ENCODE measurements around the gene ZNF407.
A peak's percentile ranks its signal among the peaks of the same experiment; 100 is the strongest.
"Not testable (repeated sequence)": the region's sequence is repeated elsewhere in the genome, so short reads cannot be mapped to it uniquely, and the experiment has no call there.

ZNF407 gene

GRCh38 chr18:75070625-75071483, 473.2 kb downstream of the ZNF407 start:
- DNase-seq (ENCODE audit: low read depth, low spot score) = peak; percentile 23

DNA sequence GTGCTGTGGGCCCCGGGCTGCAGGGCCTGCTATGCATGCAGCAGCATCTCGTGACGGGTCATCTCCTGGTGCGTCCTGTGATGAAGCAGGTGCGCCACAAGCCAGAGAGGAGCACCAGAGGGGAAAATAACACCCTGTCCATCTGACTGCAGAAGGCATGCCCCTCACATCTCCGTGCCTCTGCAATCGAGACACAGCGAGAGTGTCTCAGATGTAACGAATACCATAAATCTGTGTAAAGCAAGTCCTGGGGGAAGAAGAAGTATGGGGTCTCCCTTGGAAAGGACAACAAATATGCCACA, 473.8 kb downstream of the ZNF407 start:
- DNase-seq (ENCODE audit: low read depth, low spot score) = no peak

- DNase-seq (ENCODE audit: low read depth, low spot score) = no peak
These were observed 474.4 kb downstream of the ZNF407 start for GRCh38 chr18:75071866-75072671.

DNA sequence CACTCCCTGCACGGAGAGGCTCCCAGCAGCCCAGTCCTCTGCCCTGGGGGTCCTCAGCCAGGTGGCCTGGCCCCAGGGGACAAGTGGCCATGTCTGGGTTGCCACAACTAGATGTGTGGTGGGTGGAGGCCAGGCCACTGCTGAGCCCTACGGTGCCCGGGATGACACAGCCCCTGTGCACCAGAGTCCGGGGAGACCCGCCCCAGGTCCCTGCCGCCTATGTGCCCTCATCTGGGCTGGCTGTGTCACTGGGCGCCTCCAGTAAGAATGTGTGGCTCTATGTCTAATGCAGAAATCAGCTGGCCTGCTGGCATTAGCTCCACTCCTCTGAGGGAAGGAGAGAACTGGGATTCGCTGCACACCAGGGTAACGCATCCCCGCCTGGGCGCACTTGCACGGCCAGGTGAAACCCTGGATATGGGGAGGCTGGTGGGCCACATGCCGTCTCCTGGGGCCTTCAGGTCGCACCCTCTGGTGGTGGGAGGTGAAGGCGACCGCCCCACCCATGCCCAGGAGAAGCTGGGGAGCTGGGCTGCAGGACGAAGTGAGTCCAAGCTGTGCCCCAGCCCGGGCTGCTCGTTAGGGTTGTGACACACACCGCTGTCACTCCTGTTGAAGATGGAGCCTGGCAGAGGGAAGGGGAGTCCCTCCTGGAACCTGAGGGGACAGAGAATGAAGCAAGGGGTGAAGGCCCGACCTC, 475.2 kb downstream of the ZNF407 start:
- DNase-seq (ENCODE audit: low read depth, low spot score) = no peak

DNA sequence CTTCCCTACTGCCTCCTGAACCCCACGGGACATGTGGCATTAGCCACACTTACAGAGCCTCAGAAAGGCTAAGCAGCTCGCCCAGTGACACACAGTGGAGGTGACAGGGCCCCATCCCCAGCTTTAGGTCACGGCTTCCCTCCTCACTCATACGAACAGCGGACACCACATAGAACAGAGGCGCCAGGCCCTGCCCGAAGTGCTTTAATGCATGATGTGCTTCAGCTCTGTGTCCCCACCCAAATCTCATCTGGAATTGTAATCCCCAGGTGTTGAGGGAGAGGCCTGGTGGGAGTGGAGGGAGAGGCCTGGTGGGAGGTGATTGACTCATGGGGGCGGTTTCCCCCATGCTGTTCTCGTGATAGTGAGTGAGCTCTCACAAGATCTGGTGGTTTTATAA, 476.0 kb downstream of the ZNF407 start:
- no peak for DNase-seq (ENCODE audit: low read depth, low spot score)

- DNase-seq (ENCODE audit: low read depth, low spot score) = no peak
These were observed 476.7 kb downstream of the ZNF407 start for GRCh38 chr18:75074196-75075015.

DNA sequence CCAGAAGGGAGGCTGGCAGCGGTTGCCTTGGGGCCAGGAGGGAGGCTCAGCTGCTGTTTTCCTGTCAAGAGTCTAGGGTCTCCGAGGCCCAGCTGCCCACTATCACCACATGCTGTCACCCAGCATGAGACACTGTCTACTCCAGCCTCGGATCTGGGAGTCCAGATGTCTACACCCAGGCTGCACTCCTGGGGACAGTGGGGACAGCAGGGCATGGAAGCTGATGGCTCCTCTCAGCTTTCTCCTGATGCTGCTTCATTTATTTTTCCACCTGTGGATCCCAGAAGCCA, 477.3 kb downstream of the ZNF407 start:
- DNase-seq (ENCODE audit: low read depth, low spot score) = no peak

DNA sequence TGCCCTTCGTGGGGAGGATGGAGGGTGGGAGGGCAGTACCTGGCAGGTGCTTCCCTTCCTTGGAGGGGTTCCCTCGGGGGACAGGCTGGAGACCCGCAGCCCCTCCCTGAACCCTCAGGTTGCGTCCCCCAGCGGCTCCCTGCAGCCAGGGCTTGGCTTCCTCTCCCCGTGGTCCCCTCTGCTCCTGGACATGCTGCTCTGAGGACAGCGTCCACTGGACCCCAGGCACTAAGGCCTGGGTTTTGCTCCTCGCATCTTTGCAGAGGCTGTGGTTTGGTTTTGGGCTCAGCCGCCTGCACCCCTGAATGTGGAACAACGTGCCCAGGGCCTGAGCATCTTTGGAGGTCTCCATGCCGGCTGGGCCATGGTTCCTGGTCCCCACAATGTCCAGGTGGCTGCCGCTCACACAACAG, 477.8 kb downstream of the ZNF407 start:
- DNase-seq (ENCODE audit: low read depth, low spot score) = no peak

DNA sequence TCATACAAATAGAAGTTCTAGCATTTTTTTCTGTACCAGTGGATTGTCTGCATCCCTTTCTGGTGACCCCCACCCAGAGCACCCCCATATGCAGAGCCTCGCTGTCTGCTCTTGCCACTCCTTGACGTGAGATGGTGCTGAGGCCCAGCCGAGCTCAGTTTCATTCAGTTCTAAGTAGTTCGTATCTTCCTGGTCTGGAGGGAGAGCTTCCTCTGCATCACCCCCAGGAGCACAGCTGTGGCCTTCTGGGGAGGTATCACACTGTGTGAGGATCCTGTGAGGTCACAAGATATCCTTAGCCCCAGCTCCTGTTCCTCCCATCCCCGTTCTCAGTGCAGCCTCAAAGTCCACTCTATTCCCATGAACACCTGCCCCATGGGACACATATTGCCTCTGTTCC, 478.6 kb downstream of the ZNF407 start:
- DNase-seq (ENCODE audit: low read depth, low spot score) = no peak

GRCh38 chr18:75081486-75081885, 483.8 kb downstream of the ZNF407 start:
- DNase-seq (ENCODE audit: low read depth, low spot score) = no peak

DNA sequence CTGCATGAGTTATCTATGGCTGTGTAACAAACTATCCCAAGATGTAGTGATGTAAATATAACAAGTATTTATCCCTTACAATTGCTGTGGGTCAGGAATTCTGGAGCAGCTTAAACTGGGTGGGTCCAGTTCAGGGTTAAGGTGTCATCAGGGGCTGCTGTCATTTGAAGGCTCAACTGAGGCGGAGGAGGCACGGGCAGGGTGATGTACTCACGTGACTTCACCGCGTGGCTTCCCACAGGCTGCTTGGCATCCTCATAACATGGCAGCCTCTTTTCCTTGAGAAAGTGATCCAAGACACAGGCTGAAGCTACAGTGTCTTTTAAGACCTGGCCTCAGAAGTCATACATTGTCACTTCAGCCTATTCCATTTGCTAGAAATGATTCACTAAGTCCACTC, 485.5 kb downstream of the ZNF407 start:
- no peak for DNase-seq (ENCODE audit: low read depth, low spot score)

- no peak for DNase-seq (ENCODE audit: low read depth, low spot score)
These were observed 486.1 kb downstream of the ZNF407 start for GRCh38 chr18:75083761-75084160.

GRCh38 chr18:75085676-75086075, 488.0 kb downstream of the ZNF407 start:
- DNase-seq (ENCODE audit: low read depth, low spot score) = not testable (repeated sequence)

DNA sequence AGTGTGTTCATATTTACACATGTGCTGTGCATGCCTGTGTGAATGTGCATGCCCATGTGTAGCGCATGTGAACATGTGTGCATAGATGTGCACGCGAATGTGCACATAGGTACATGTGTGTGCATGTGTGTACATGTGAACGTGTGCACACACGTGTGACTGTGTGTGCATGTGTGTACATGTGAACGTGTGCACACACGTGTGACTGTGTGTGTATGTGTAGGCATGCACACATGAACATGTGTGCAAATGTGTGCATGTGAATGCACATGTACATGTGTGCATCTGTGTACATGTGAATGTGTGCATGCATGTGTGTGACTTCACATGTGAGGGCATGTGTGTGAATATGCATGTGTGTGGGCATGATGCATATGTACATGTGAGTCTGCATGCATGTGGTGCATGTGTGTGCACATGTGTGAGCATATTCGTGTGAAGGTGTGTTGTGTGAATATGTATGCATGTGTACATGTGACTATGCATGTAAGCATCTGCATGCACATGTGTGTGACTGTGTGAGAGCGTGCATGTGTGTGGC, 488.9 kb downstream of the ZNF407 start:
- no peak for DNase-seq (ENCODE audit: low read depth, low spot score)

- DNase-seq (ENCODE audit: low read depth, low spot score) = no peak
These were observed 489.7 kb downstream of the ZNF407 start for GRCh38 chr18:75087119-75088020.

GRCh38 chr18:75088021-75088506, 490.4 kb downstream of the ZNF407 start:
- no peak for DNase-seq (ENCODE audit: low read depth, low spot score)

- DNase-seq (ENCODE audit: low read depth, low spot score) = no peak
These were observed 491.0 kb downstream of the ZNF407 start for GRCh38 chr18:75088622-75089211.

DNA sequence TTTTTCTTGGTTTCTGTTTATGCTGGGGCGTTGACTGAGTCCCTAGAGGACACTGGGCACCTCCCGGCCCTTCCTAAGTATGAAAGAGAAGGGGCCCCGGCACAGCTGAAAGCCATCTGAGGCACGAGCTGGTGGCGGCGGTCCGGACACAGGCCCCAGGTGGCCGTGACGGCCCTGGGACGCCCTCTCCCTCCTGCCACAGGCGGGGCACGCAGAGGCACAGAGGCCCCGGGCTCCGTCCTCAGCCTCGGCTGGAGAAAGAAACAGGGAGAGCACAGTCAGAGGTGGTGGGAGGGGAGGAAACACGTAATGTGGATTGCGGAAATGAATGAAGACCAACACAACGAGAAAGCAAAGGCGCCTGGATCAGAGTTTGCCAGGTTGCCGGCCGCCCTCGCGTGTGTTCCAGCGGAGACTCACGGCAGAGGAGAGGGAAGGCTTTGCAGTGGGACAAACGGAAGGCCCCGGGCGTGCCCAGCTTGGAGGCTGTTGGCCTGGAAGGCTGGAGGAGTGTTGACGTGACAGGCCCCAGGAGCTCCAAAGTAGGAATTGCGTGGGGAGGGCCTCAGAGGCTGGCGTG, 492.2 kb downstream of the ZNF407 start:
- DNase-seq (ENCODE audit: low read depth, low spot score) = no peak

- DNase-seq (ENCODE audit: low read depth, low spot score) = no peak
These were observed 492.7 kb downstream of the ZNF407 start for GRCh38 chr18:75090336-75090735.

All from smooth muscle cell of the brain vasculature (primary cell).